Measurements from ENCODE around the gene MSMP.

DNA sequence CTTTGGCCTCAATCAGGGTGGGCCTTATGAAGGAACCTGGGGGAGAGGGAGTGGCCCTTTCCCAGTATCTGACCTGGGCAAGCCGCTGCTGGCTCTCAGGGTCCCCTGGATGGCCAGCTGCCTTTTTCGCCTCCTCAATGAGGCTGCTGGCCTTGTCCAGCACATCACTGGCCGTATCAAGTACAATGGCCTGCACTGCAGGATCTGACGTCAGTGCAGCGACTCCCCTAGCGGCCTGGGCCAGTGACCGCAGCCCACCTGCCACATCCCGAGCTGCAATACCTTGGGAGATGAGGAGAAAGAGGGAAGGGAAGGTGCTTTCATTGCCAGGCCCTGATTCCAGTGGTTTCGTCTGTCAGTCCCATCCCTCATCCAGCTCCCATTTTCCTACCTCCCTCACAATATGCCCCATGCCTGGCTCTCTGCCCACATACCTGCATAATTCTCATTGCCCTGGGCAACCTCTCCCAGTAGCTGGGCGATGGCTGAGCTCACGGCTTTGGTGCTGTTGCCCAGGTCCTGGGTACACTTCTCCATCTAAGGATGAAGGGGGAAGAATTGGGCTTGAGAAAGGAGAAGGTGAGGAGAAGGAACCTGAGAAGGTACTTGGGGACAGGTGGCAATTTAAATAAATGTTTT lies 41.2 kb downstream of the MSMP start:
- TF ChIP-seq CTCF (IDR thresholded peaks at IDR 0.05): no peak
- no peak for TF ChIP-seq POLR2A (IDR thresholded peaks at IDR 0.05)

Data from vagina (tissue), 2 donors.